ENCODE data around the gene LZTR1. TPM values are rescaled to one million over a fixed set of nuclear protein-coding genes. Genes with fewer than 3 reads are reported as not detected.

The LZTR1 gene
- total and polyA plus RNA-seq, 2 donors from 2014 or later = 24.3 to 66.4 TPM

DNA sequence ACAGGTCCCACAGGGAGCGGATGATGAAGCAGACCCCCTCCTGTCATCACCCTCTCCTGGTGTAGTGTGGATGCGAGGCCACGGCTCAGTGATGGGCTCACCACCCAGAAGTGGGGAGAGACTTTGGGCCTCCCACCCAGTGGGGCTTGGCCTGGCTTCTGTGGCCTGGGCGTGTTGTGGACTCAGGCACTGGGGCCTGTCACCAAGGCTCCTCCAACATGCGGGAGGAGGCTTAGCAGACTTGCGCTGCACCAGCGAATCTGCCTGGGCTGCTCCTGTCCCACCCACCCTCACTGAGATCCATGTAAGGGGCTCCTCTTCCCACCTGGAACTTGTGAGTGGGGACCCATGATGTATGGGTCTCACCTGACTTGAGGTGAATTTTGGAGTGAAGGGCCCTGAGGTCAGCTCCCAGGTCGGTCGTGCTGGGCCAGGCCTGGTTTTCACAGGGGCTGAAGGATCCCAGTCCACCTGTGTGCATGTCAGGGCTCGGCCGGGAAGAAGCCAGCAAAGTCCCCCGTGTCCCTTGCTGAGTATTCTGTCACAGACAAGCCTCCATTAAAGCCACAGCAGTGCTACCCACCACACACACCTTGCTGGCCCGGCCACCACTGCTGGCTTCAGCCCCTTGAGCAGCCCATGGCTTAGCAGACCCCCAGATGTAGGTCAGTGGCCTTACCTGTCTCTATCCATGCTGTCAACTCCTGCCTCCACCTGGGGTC is 15.6 kb downstream of the LZTR1 start:
- peaks cover 0 to 9% (median 5%) of the 10 kb centered on the region in 3 donors for H3K36me3 ChIP-seq (ENCODE audit: control insufficient read depth in 2 of 3, insufficient read depth in 3 of 3, low read length in 3 of 3)

DNA sequence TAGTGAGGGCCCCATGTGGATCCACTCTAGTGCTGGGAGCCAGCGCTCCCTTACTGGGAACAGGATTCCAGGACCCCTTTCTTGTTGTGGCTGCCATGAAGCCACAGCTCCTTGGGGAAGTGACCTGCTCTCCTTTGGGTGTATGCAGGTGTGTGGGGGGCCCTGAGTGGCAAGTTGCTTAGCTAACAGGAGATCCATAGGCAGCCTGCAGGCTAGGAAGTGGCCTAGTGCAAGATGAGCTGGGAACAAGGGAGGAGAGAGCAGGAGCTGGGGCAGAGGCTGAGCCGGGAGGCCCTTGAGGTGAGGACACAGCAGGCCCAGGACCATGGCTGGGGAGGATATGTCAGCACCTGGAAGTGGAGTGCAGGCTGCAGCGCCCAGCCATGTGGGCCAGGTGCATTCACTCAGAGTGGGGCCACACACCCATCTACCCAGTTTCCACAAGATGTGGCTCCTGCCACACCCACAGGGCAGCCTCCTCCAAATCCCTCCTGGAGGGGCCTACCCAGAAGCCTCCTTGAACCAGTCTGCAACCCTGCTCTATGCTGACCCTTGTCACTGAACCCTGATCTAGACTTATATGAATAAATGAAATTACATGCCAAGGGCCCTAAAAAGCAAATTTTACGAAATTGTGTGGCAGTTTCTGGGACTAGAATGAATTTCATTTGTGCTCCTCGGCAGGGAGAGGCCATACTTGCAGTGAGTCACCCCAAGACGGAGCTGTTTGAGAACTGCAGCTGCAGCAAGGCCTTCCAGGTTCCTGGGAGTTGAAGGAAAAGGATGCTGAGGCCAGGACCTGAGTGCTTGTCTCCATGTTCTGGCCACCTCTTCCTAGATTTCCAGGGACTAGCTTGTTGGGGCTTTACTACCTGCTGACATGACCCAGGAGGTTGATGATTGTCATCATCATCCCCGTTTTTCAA is 16.6 kb downstream of the LZTR1 start:
- Histone ChIP-seq H3K9me3 (ENCODE audit: control insufficient read depth in 2 of 3, insufficient read depth in 1 of 3, low read length in 3 of 3) (no peaks in the 10 kb centered on the region), H3K27me3 (ENCODE audit: control insufficient read depth, insufficient read depth, low read length) (no peaks in the 10 kb centered on the region), H3K4me1 (ENCODE audit: control insufficient read depth in 2 of 3, insufficient read depth in 2 of 3, low read depth in 1 of 3, low read length in 3 of 3) (peaks cover 0 to 24% (median 4%) of the 10 kb centered on the region in 3 donors), H3K4me3 (ENCODE audit: low read length in 3 of 3) (no peak overlapping the region), H3K27ac (ENCODE audit: low read depth in 2 of 2, low read length in 2 of 2) (no peak overlapping the region), H3K9ac (ENCODE audit: low read length in 3 of 3) (no peak overlapping the region), H3K36me3 (ENCODE audit: control insufficient read depth in 2 of 3, insufficient read depth in 3 of 3, low read length in 3 of 3) (peaks cover 0 to 9% (median 5%) of the 10 kb centered on the region in 3 donors)
- intact Hi-C loops (cut with DNase I) = no loop called here
- DNase-seq (peak in 1 of 5 donors; percentile 61), FAIRE-seq (no peak)
- TF ChIP-seq, protein P1, sequence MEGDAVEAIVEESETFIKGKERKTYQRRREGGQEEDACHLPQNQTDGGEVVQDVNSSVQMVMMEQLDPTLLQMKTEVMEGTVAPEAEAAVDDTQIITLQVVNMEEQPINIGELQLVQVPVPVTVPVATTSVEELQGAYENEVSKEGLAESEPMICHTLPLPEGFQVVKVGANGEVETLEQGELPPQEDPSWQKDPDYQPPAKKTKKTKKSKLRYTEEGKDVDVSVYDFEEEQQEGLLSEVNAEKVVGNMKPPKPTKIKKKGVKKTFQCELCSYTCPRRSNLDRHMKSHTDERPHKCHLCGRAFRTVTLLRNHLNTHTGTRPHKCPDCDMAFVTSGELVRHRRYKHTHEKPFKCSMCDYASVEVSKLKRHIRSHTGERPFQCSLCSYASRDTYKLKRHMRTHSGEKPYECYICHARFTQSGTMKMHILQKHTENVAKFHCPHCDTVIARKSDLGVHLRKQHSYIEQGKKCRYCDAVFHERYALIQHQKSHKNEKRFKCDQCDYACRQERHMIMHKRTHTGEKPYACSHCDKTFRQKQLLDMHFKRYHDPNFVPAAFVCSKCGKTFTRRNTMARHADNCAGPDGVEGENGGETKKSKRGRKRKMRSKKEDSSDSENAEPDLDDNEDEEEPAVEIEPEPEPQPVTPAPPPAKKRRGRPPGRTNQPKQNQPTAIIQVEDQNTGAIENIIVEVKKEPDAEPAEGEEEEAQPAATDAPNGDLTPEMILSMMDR (IDR thresholded peaks at IDR 0.05; ENCODE audit: borderline replicate concordance, extremely low read depth, insufficient read depth) = no peak

More for the DNA sequence above, 15.6 kb downstream of the LZTR1 start:
- peaks cover 0 to 17% (median 4%) of the 10 kb centered on the region in 3 donors for H3K4me1 ChIP-seq (ENCODE audit: control insufficient read depth in 2 of 3, insufficient read depth in 2 of 3, low read depth in 1 of 3, low read length in 3 of 3)
- H3K9me3 ChIP-seq (ENCODE audit: control insufficient read depth in 2 of 3, insufficient read depth in 1 of 3, low read length in 3 of 3) = no peaks in the 10 kb centered on the region
- intact Hi-C loops (cut with DNase I) = no loop called here
- H3K27ac ChIP-seq (ENCODE audit: low read depth in 2 of 2, low read length in 2 of 2) = no peak overlapping the region
- DNase-seq (peak in 1 of 5 donors; percentile 65), FAIRE-seq (no peak)
- no peak overlapping the region for H3K4me3 ChIP-seq (ENCODE audit: low read length in 3 of 3)
- TF ChIP-seq, protein P1 (IDR thresholded peaks at IDR 0.05; ENCODE audit: borderline replicate concordance, extremely low read depth, insufficient read depth) = no peak
- no peak overlapping the region for H3K9ac ChIP-seq (ENCODE audit: low read length in 3 of 3)
- H3K27me3 ChIP-seq (ENCODE audit: control insufficient read depth, insufficient read depth, low read length) = no peaks in the 10 kb centered on the region

DNA sequence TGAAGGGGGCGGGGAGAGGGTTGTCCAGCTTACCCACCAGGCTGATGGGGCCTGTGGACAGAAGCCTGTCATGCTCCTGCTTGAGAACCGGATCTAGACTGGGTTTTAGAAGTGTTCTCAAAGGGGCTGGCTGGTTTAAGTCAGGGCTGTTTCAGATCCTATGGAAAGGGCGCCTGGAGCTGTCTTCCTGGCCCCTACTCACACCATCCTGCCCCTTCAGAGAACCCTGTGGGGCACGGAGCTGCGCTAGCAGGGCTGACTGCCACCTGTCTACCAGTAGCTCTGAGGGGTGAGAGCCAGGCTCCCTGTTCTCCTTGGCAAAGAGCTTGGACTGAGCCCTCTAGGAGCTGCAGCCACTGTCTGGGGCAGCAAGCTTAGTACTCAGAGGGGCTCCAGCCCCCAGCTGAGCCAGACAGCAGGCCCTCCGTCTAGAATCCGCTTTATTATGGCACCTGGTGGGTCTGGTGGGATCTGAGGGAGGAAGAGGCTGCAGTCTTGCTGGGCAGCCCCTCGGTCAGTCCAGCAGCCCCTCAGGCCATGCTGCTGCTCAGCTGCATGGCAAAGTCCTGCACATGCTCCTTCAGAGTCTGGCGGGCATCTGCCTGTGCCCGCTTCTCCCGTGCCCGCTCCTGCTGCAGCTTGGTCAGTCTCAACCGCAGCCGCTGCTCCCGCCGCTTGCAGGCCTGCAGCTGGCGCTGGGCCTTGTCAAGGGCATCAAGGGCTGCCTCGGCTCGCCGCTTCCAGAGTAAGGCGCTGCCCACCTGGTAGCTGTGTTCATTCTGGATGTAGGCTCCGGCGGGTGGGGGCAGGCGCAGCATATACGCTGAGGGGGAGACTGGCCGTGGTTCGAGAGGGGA is 17.5 kb downstream of the LZTR1 start:
- intact Hi-C loops (cut with DNase I) = no loop called here
- H3K27me3 ChIP-seq (ENCODE audit: control insufficient read depth, insufficient read depth, low read length) = no peaks in the 10 kb centered on the region
- TF ChIP-seq, protein P1 (IDR thresholded peaks at IDR 0.05; ENCODE audit: borderline replicate concordance, extremely low read depth, insufficient read depth) = no peak
- peaks cover 0 to 27% (median 4%) of the 10 kb centered on the region in 3 donors for H3K4me1 ChIP-seq (ENCODE audit: control insufficient read depth in 2 of 3, insufficient read depth in 2 of 3, low read depth in 1 of 3, low read length in 3 of 3)
- FAIRE-seq (no peak), DNase-seq (peak in 2 of 5 donors; percentile 10 to 80)
- H3K9me3 ChIP-seq (ENCODE audit: control insufficient read depth in 2 of 3, insufficient read depth in 1 of 3, low read length in 3 of 3) = no peaks in the 10 kb centered on the region
- no peak overlapping the region for H3K4me3 ChIP-seq (ENCODE audit: low read length in 3 of 3)
- no peak overlapping the region for H3K9ac ChIP-seq (ENCODE audit: low read length in 3 of 3)
- no peak overlapping the region for H3K27ac ChIP-seq (ENCODE audit: low read depth in 2 of 2, low read length in 2 of 2)
- H3K36me3 ChIP-seq (ENCODE audit: control insufficient read depth in 2 of 3, insufficient read depth in 3 of 3, low read length in 3 of 3) = peaks cover 0 to 9% (median 5%) of the 10 kb centered on the region in 3 donors

All from kidney (tissue), 14 donors.